ENCODE measurements around the gene AGAP3. TPM values are rescaled to one million over a fixed set of nuclear protein-coding genes. Genes with fewer than 3 reads are reported as not detected.
A peak's percentile ranks its signal among the peaks of the same experiment; 100 is the strongest.

Gene AGAP3
- polyA plus RNA-seq, 1 of the 3 experiments (the other 2 are of a cell fraction) = 126 TPM

- no peaks in the 10 kb centered on the region for H3K9me2 ChIP-seq
- H3K4me1 ChIP-seq (ENCODE audit: control insufficient read depth in 1 of 2, insufficient read depth in 2 of 2, low read depth in 1 of 2, low read length in 1 of 2) = no peaks in the 10 kb centered on the region; a peak in 1 of 4 replicates
- H3K9me3 ChIP-seq = no peaks in the 10 kb centered on the region
- WGBS (ENCODE audit: low lambda C conversion rate) = 48% methylated on average over 20 of the region's 24 CpGs
- H3K4me3 ChIP-seq (ENCODE audit: low read depth in 2 of 2, low read length in 1 of 2) = no peak overlapping the region; a peak in 1 of 4 replicates
- ChIA-PET POLR2A (no interaction called here), CTCF (interaction anchor here (0.6 to 18.0 kb wide), 60 partner anchors 10 to 1211 kb away, joined by 3 to 243 read pairs (median 5); partner anchors contain the start of genes ABCF2, AGAP3, CHPF2 and GBX1)
- H3K4me2 ChIP-seq = no peak overlapping the region
- peaks cover 4% of the 10 kb centered on the region for H3F3A ChIP-seq (replicated peaks; ENCODE audit: insufficient read depth)
- peak; percentile 98 for DNase-seq
- no peak overlapping the region for H3K27ac ChIP-seq (ENCODE audit: low read depth in 2 of 2, low read length in 1 of 2)
- TF ChIP-seq CHD2 (IDR thresholded peaks at IDR 0.05; ENCODE audit: low read length, partially characterized antibody) (peak; percentile 62), SMC3 (IDR thresholded peaks at IDR 0.05; ENCODE audit: low read depth, low read length) (peak; percentile 96), RCOR1 (IDR thresholded peaks at IDR 0.05; ENCODE audit: low read length) (peak; percentile 64), NFIC (IDR thresholded peaks at IDR 0.05; ENCODE audit: borderline replicate concordance) (no peak), MXI1 (IDR thresholded peaks at IDR 0.05; ENCODE audit: low read depth, low read length) (0 out of 2 replicates have a peak, but pooled peaks have one; percentile 34), RAD21 (IDR thresholded peaks at IDR 0.05; ENCODE audit: low read length) (peak; percentile 98), REST (IDR thresholded peaks at IDR 0.05; ENCODE audit: low read depth, low read length) (0 out of 2 replicates have a peak, but pooled peaks have one; percentile 47), SIN3A (IDR thresholded peaks at IDR 0.05; ENCODE audit: borderline replicate concordance, low read depth, low read length) (0 out of 2 replicates have a peak, but pooled peaks have one; percentile 30), FOXM1 (IDR thresholded peaks at IDR 0.05; ENCODE audit: low read depth) (no peak), PBX3 (IDR thresholded peaks at IDR 0.05) (no peak), MAX (IDR thresholded peaks at IDR 0.05; ENCODE audit: low read depth) (peak; percentile 17; the same call in 1 of the 2 replicates)
- TF ChIP-seq, protein P1, sequence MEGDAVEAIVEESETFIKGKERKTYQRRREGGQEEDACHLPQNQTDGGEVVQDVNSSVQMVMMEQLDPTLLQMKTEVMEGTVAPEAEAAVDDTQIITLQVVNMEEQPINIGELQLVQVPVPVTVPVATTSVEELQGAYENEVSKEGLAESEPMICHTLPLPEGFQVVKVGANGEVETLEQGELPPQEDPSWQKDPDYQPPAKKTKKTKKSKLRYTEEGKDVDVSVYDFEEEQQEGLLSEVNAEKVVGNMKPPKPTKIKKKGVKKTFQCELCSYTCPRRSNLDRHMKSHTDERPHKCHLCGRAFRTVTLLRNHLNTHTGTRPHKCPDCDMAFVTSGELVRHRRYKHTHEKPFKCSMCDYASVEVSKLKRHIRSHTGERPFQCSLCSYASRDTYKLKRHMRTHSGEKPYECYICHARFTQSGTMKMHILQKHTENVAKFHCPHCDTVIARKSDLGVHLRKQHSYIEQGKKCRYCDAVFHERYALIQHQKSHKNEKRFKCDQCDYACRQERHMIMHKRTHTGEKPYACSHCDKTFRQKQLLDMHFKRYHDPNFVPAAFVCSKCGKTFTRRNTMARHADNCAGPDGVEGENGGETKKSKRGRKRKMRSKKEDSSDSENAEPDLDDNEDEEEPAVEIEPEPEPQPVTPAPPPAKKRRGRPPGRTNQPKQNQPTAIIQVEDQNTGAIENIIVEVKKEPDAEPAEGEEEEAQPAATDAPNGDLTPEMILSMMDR (IDR thresholded peaks at IDR 0.05) = peak; percentile 100
- TF ChIP-seq, protein P2, sequence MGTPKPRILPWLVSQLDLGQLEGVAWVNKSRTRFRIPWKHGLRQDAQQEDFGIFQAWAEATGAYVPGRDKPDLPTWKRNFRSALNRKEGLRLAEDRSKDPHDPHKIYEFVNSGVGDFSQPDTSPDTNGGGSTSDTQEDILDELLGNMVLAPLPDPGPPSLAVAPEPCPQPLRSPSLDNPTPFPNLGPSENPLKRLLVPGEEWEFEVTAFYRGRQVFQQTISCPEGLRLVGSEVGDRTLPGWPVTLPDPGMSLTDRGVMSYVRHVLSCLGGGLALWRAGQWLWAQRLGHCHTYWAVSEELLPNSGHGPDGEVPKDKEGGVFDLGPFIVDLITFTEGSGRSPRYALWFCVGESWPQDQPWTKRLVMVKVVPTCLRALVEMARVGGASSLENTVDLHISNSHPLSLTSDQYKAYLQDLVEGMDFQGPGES (IDR thresholded peaks at IDR 0.05; ENCODE audit: low read depth, low read length) = 0 out of 2 replicates have a peak, but pooled peaks have one; percentile 7
- H3K27me3 ChIP-seq (ENCODE audit: insufficient read depth) = no peaks in the 10 kb centered on the region
- no peak overlapping the region for H3K9ac ChIP-seq
- peaks cover 26 to 82% of the 10 kb centered on the region in 2 experiments for H3K36me3 ChIP-seq (replicated peaks in 1 of 2; ENCODE audit: control insufficient read depth in 1 of 2, insufficient read depth in 2 of 2, low read length in 1 of 2)
- H3K79me2 ChIP-seq (ENCODE audit: insufficient read depth) = peaks cover 18% of the 10 kb centered on the region; the same call in 1 of the 2 replicates
- peaks cover 24% of the 10 kb centered on the region for H4K20me1 ChIP-seq (ENCODE audit: insufficient read depth)
- no peak overlapping the region for H2AFZ ChIP-seq (ENCODE audit: low read depth)
Observed at GRCh38 chr7:151123822-151124464, 37.7 kb downstream of the AGAP3 start.

All from SK-N-SH (cell line).